Choroid plexus epithelial cell (primary cell): ENCODE measurements around the gene TIGD3.

ENCODE experiments used
- DNase-seq: peaks from one replicate; pipeline ENCODE4 v3.0.0-alpha.2; 2010; ENCODE audit warnings: low read depth
- H3K4me3 ChIP-seq: 2 replicates; pipeline ENCODE4 v1.5.1; 2011; ENCODE audit warnings: low read depth, mild to moderate bottlenecking, control low read depth, low read length, moderate library complexity
- TF ChIP-seq, protein P1 (sequence below): conservative IDR thresholded peaks from 2 replicates; pipeline ENCODE4 v1.5.1; 2011; ENCODE audit warnings: low read depth, mild to moderate bottlenecking, control low read depth, inconsistent platforms, low read length, moderate library complexity

The TIGD3 gene, protein sequence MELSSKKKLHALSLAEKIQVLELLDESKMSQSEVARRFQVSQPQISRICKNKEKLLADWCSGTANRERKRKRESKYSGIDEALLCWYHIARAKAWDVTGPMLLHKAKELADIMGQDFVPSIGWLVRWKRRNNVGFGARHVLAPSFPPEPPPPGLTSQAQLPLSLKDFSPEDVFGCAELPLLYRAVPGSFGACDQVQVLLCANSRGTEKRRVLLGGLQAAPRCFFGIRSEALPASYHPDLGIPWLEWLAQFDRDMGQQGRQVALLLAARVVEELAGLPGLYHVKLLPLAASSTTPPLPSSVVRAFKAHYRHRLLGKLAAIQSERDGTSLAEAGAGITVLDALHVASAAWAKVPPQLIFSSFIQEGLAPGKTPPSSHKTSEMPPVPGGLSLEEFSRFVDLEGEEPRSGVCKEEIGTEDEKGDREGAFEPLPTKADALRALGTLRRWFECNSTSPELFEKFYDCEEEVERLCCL

DNA sequence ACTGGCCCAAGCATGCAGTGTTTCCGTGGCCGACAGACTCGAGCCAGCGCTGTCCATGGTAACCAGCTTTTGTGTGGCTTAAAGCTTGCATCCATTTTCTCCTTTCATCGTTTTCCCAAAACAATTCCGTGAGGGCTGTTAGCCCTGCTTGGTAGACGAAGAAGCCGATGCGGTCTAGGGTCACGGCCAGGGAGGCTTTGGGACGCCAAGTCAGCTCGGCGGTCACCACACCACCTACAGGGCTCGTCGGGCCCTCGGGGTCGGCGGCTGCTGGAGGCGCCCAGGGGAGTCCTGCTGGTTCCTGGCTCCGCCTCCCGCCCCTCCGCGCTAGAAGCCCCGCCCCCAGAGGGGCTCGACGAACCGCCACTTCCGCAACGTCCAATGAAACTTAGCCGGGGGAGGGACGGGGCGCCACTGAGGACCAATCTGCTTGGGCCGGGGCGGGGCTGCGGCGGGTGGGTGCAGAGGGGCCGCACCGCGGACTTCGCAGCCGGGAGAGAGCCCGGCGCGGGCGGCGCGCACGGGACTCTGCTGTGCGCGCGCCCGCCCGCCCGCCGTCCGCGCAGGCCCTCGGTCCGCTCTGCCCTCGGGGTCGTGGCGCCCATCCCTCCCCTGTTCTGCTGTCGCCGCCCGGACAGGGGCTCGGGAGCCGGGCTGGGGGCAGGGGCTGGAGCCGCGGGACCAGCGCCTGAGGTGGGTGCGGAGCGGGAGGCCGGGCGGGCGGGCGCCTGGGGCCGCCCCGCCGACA is at the start of gene TIGD3:
Gene TIGD3 (plus strand): TSS at position 487 of the 748 bp plus-strand sequence. CDS start 1,058 bp downstream, outside the sequence.
- TF ChIP-seq, protein P1, sequence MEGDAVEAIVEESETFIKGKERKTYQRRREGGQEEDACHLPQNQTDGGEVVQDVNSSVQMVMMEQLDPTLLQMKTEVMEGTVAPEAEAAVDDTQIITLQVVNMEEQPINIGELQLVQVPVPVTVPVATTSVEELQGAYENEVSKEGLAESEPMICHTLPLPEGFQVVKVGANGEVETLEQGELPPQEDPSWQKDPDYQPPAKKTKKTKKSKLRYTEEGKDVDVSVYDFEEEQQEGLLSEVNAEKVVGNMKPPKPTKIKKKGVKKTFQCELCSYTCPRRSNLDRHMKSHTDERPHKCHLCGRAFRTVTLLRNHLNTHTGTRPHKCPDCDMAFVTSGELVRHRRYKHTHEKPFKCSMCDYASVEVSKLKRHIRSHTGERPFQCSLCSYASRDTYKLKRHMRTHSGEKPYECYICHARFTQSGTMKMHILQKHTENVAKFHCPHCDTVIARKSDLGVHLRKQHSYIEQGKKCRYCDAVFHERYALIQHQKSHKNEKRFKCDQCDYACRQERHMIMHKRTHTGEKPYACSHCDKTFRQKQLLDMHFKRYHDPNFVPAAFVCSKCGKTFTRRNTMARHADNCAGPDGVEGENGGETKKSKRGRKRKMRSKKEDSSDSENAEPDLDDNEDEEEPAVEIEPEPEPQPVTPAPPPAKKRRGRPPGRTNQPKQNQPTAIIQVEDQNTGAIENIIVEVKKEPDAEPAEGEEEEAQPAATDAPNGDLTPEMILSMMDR, result no peak
- peak within 1 kb of the TSS; percentile 59 for H3K4me3 ChIP-seq

DNA sequence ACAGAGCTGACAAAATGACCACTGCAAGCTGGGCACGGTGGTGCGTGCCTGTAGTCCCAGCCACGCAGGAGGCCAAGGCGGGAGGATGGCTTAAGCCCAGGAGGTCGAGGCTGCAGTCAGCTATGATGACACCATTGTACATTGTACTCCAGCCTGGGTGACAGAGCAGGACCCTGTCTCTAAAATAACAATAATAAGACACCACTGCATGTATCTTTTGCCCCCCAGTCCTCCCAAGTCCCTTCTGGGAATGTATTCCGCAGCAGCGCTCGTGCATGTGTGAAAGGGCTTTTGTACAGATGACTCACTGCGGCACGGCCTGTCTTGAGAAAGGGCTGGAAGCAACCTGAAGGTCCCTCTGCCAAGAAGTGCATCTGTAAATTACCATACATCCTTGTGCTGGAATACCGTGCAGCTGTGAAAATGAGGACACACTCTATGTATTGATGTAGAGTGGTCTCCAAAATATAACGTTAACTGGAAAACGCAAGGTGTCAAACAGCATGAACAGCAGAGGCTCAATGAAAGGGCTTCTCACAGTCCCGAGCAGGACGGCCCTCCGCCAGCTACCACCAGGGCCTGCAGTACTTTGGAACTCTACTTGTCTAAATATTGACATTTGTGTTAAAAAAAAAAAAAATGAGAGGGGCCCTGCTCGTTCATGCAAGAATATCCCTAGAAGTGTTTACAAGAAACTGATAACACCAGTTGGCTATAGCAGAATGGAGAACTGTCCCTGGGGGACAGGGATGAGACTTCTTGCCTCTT is 48.9 kb upstream of the TIGD3 start:
- no peak overlapping the region for H3K4me3 ChIP-seq
- TF ChIP-seq, protein P1, result no peak
- peak; percentile 88 for DNase-seq

More for the DNA sequence above, at the start of gene TIGD3:
- DNase-seq, result peak; percentile 95

DNA sequence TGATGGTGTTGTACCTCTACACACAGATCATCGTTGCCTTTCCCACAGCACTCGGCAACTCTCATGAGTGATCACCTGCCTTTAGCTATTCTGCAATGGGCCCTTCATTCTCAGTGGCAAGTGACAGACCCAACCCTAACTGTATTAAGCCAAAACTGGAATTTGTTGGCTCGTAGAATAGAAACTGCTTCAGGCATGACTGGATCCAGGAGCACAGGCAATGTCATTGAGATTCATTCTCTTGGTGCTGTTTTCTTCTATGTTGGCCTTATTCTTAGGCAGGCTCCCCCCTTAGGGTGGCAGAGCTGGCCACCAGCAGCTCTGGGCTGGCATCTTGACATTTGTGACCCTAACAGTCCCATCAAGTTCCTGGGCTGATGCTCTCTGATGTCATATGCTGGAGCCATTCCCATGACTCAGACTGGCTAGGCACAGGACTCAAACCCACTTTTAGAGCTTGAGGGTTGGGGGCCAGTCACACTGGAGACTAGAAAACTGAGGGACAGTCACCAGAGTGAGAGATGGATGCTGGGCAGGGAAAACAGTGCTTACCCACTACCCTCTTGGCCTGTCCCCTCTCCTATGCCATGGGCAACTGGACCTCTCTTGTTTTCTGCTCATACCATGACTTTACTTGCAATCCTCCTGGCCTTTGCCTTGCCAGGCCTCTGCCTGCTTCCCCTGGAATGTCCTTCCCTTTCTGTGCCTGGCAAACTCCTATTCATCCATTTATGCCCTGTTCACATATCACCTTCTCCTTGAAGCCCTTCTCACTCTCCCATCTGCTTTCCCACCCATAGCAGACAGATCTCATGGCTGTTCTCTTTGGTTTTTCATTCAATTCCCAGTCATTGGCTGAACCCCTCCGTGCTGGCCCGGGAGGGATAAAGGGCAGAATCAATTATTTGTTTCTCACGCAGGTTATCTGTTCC is 47.0 kb upstream of the TIGD3 start:
- no peak for DNase-seq
- TF ChIP-seq, protein P1, result no peak
- H3K4me3 ChIP-seq, result no peak overlapping the region

DNA sequence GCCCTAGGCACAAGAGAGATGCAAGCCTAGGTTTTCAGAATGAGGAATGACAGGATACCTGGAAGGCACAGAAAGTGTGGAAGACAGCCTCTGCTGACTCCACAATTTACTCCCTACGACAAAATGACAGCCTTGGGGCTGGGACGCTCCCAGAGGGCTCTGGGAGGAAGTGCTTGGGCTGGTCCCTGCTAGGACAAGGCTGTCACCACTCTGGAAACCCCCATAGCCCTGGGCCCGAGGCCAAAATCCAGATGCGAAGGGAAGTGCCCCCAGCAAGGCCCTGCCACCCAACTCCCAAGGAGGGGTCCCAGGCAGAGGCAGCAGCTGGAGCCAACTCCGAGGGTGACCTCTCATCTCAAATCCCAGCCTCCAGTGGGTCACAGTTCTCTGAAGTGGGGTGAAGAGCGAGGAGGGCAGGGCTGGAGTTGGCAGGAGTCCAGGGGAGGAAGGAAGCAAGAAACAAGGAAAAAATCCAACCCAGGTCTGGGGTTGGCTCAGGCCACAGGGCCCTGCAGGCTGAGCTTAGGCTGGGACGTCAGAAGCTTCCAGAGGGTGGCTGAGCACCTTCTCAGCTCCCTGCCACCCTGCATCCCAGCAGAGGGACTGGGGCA is 46.2 kb upstream of the TIGD3 start:
- TF ChIP-seq, protein P1, result no peak
- peak; percentile 35 for DNase-seq
- H3K4me3 ChIP-seq, result no peak overlapping the region

DNA sequence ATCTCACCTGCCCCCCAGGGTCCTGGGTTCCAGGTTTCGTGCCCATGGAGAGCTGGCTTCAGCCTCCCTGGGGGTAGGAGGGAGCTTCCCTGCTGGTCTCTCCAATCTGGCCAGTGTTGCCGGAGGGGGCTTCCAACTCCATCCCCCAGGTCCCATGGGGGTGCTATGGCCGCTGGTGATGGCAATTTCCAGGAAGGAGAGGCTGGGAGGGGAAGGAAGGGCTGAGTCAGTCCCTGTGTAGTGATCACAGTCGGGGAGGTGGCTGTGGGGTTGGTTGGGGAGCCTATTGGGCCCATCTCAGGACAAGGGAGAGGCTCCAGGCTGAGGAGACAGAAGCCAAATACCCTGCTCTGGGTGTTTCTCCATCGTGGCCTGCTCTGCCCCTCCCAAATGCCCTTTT is 45.5 kb upstream of the TIGD3 start:
- no peak for DNase-seq
- TF ChIP-seq, protein P1, result no peak
- H3K4me3 ChIP-seq, result no peak overlapping the region
